WI38 (cell line): ENCODE measurements around the gene SGSH.
"Not testable (repeated sequence)": the region's sequence is repeated elsewhere in the genome, so short reads cannot be mapped to it uniquely, and the experiment has no call there.

Source experiments
- H3K4me3 ChIP-seq: 2 replicates; pipeline ENCODE4 v1.5.1; 2011; ENCODE audit warnings: low read depth, mild to moderate bottlenecking, control low read depth, low read length
- TF ChIP-seq, protein P1 (sequence below): IDR thresholded peaks from 2 replicates; pipeline ENCODE4 v1.5.1; 2012; ENCODE audit warnings: low read depth, mild to moderate bottlenecking, control low read depth, low read length

Gene SGSH

DNA sequence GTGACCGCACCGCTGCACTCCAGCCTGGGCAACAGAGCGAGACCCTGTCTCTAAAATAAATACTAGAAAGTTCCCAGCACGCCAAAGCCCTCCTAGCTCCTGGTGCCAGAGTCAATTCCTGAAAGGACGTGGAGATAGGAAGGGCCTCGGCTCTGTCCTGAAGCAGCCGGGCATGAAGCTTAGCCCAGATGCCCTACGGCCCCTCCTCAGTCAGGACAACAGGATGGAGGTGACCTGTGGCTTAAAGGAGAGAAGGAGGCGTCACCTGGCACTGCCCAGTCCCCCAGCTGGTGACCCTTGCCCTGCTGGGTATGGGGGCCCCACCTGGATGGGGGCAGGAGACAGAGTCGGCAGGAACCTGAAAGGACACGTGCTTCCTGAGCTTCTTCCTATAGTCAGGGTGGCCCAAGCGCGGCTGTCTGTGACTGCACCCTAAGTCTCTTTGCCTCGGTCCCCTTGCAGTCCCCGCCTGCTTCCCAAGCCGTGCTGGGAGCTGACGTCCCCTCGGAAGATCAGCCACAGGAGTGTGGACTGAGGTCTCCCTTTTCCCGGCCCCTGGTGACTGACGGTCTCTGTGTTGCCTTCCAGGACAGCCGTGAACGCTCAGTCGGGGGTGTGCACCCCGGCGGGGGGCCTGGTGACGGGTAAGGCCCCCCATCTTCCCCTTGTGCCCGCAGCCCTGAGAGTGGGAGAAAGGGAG, 25.6 kb upstream of the SGSH start:
- TF ChIP-seq, protein P1, sequence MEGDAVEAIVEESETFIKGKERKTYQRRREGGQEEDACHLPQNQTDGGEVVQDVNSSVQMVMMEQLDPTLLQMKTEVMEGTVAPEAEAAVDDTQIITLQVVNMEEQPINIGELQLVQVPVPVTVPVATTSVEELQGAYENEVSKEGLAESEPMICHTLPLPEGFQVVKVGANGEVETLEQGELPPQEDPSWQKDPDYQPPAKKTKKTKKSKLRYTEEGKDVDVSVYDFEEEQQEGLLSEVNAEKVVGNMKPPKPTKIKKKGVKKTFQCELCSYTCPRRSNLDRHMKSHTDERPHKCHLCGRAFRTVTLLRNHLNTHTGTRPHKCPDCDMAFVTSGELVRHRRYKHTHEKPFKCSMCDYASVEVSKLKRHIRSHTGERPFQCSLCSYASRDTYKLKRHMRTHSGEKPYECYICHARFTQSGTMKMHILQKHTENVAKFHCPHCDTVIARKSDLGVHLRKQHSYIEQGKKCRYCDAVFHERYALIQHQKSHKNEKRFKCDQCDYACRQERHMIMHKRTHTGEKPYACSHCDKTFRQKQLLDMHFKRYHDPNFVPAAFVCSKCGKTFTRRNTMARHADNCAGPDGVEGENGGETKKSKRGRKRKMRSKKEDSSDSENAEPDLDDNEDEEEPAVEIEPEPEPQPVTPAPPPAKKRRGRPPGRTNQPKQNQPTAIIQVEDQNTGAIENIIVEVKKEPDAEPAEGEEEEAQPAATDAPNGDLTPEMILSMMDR = no peak

DNA sequence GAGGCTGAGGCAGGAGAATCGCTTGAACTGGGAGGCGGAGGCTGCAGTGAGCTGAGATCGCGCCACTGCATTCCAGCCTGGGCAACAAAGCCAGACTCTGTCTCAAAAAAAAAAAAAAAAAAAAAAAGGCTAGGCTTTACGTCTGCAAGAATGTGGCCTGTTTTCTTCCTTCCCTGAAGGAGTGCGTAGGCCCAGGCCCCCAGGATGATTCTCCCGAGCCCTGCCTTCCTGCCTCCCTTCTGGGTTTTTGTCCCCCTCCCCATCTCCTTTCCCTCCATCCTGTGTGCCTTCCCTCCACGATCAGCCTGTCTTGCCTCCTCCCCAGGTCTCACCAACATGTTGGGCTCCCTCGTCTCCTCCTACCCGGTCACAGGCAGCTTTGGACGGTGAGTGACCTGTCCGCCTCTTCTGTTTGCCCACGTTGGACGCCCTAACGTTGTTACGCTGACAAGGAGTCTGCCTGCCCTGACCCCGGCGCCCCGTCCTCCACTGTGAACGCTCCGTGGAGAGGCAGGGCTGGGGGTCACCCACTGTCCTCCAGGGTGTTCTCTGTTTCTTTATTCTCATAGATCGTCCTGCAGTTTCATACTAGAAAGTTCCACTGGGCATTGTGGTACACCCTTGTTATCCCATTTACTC, 24.9 kb upstream of the SGSH start:
- no peak overlapping the region for H3K4me3 ChIP-seq
- TF ChIP-seq, protein P1 = no peak

More for the DNA sequence above, 25.6 kb upstream of the SGSH start:
- H3K4me3 ChIP-seq = no peak overlapping the region

DNA sequence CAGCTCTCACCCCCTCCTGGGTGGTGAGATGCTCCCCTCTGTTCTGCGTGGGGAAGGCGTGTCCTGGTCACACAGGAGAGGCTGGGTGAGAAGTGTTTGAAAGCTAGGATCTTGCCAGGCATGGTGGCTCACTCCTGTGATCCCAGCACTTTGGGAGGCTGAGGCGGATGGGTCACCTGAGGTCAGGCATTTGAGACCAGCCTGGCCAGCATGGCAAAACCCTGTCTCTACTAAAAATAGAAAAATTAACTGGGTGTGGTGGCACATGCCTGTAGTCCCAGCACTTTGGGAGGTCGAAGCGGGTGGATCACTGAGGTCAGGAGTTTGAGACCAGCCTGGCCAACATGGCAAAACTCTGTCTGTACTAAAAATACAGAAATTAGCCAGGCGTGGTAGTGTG, 24.3 kb upstream of the SGSH start:
- not testable (repeated sequence) for H3K4me3 ChIP-seq

DNA sequence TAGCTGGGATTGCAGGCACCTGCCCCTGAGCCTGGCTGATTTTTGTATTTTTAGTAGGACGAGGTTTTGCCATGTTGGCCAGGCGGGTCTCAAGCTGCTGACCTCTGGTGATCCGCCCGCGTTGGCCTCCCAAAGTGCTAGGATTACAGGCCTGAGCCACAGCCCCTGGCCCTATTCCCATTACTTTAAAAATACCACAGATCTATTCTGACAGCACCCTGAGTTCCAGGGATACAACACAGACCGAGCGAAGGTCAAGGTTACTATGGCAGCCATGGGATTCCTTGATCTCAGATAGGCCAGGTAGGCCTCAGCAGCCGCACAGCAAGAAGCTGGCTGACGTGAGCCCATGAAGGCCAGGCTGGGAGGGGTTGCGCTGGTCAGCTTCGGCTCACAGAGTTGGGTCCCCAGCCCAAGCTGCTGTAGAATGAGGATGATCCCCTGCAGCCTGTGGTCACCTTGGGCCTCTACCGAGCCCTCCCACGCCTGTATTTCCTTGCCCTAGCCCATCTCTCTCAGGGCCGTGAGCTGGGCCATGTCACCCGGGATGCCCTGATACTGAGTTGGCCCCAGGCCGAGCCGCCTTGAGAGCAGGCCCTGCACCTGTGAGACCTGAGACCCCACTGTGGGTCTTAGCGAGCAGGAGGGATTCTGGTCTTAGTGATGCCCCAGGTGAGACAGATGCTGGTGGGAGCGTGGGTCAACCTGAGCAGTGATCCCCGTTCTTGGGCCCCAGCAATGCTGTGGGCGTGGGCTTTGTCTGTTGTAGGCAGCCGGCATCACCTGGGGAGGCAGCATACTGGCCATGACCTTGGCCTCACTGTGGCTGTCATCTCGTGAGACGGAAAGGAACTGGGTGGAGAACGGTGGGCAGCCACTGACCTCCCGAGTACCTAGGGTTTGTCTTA, 23.6 kb upstream of the SGSH start:
- TF ChIP-seq, protein P1 = no peak
- H3K4me3 ChIP-seq = no peak overlapping the region

DNA sequence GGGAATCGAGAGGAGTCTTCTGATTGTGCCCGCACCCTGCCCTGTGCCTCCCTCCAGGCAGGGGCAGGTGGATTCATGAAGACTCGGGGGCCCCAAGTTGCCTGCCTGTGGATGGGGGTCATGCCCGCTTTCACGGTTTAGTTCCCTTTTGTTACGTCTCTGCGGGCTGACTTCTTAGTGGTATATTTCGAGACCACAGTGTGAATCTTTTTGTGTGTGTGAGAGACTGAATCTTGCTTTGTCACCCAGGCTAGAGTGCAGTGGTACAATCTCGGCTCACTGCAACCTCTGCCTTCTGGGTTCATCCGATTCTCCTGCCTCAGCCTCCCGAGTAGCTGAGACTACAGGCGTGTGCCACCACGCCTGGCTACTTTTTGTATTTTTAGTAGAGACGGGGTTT, 22.4 kb upstream of the SGSH start:
- TF ChIP-seq, protein P1 = no peak
- H3K4me3 ChIP-seq = no peak overlapping the region

DNA sequence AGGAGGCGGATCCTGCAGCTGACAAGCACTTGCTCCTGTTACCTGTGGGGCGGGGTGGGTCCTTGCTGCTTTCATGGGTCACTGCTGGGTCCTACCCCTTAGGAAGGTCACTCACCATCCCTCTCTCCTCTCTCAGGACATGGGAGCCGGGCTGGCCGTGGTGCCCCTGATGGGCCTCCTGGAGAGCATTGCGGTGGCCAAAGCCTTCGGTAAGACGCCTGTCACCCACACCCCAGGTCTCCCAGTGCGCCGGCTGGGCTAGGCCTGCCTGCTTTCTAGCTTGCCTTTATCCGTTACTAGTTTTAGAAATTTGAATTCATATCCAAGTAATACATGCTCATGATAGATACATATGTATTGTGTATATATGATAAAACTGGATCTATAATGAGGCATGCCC, 17.3 kb upstream of the SGSH start:
- H3K4me3 ChIP-seq = no peak overlapping the region
- TF ChIP-seq, protein P1 = no peak

DNA sequence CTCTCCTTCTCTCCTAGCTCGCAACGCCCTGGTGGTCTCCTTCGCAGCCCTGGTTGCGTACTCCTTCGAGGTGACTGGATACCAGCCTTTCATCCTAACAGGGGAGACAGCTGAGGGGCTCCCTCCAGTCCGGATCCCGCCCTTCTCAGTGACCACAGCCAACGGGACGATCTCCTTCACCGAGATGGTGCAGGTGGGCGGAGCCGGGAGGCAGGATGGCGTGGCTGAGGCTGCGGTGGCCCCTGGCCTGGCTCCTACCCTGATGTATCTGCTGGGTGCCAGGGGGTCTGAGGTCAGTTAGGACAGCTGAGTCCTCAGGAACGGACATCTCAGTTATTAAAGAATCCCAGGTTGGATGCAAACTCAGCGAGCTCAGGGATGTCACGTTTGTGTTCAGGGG, 16.8 kb upstream of the SGSH start:
- TF ChIP-seq, protein P1 = no peak
- H3K4me3 ChIP-seq = no peak overlapping the region
